ENCODE measurements around the gene WIPF1.
A peak's percentile ranks its signal among the peaks of the same experiment; 100 is the strongest.

WIPF1 gene

GRCh38 chr2:174617718-174618117, 20.1 kb upstream of the WIPF1 start:
- DNase-seq = no peak

GRCh38 chr2:174617120-174617519, 19.5 kb upstream of the WIPF1 start:
- no peak for DNase-seq

- DNase-seq = no peak
Observed at GRCh38 chr2:174615871-174616436, 18.4 kb upstream of the WIPF1 start.

- no peak for DNase-seq
Observed at GRCh38 chr2:174614261-174614660, 16.7 kb upstream of the WIPF1 start.

- DNase-seq = no peak
Observed at GRCh38 chr2:174613531-174613930, 15.9 kb upstream of the WIPF1 start.

- DNase-seq = no peak
Observed at GRCh38 chr2:174612970-174613369, 15.4 kb upstream of the WIPF1 start.

GRCh38 chr2:174611854-174612253, 14.2 kb upstream of the WIPF1 start:
- no peak for DNase-seq

GRCh38 chr2:174611006-174611405, 13.4 kb upstream of the WIPF1 start:
- DNase-seq = no peak

GRCh38 chr2:174610243-174610995, 12.8 kb upstream of the WIPF1 start:
- no peak for DNase-seq

- DNase-seq = no peak
Observed at GRCh38 chr2:174609261-174609660, 11.7 kb upstream of the WIPF1 start.

- DNase-seq = no peak
Observed at GRCh38 chr2:174608866-174609214, 11.2 kb upstream of the WIPF1 start.

- DNase-seq = peak; percentile 76
Observed at GRCh38 chr2:174607989-174608865, 10.6 kb upstream of the WIPF1 start.

GRCh38 chr2:174607584-174607983, 10.0 kb upstream of the WIPF1 start:
- DNase-seq = no peak

- DNase-seq = peak; percentile 75
Observed at GRCh38 chr2:174606336-174606735, 8.7 kb upstream of the WIPF1 start.

- no peak for DNase-seq
Observed at GRCh38 chr2:174605687-174606086, 8.1 kb upstream of the WIPF1 start.

GRCh38 chr2:174603280-174603679, 5.7 kb upstream of the WIPF1 start:
- peak; percentile 81 for DNase-seq

- DNase-seq = no peak
Observed at GRCh38 chr2:174602745-174603144, 5.1 kb upstream of the WIPF1 start.

GRCh38 chr2:174600349-174600748, 2.7 kb upstream of the WIPF1 start:
- no peak for DNase-seq

- no peak for DNase-seq
Observed at GRCh38 chr2:174599310-174599921, 1.8 kb upstream of the WIPF1 start.

GRCh38 chr2:174597009-174597344, 627 bp downstream of the WIPF1 start:
- DNase-seq = no peak

- no peak for DNase-seq
Observed at GRCh38 chr2:174595891-174596397, 1.7 kb downstream of the WIPF1 start.

- DNase-seq = no peak
Observed at GRCh38 chr2:174595116-174595809, 2.3 kb downstream of the WIPF1 start.

GRCh38 chr2:174594456-174594855, 3.1 kb downstream of the WIPF1 start:
- no peak for DNase-seq
